ENCODE data around the gene ACVRL1.

DNA sequence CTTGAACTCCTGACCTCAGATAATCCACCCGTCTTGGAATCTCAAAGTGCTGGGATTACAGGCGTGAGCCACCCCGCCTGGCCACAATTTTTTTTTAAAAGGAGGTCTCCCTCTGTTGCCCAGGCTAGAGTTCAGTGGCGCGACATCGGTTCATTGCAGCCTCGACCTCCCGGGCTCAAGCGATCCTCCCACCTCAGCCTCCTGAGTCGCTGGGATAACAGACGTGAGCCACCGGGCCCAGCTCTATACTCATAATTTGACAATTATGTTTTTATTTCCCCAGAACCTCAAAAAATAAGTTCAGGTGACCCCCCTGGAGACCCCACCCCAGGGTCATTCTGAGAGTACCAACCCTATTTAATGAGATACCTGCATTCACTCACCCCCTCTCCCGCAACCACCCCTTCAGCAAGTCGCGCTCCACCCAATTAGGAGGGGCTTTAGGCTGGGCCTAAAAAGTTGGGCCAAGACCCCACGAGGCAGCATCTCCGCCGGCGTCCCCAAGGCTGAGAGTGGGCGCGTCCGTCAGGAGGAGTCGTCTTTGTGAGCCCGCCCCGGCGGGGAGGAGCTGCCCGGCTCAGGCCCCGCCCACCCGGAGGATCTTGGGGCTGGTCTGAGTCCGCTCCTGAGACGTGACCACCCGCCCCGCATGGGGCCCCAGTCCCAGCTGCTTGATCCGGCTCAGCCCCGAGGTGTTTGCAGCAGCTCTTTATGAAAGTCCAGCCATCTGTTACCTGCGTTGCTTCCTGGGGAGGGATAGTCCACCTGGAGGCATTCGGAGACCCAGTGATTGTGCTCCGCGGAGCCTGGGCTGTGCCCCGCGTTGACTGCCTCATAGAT is 19.6 kb upstream of the ACVRL1 start, which contains the start of gene ANKRD33:
- TF ChIP-seq, protein P1, sequence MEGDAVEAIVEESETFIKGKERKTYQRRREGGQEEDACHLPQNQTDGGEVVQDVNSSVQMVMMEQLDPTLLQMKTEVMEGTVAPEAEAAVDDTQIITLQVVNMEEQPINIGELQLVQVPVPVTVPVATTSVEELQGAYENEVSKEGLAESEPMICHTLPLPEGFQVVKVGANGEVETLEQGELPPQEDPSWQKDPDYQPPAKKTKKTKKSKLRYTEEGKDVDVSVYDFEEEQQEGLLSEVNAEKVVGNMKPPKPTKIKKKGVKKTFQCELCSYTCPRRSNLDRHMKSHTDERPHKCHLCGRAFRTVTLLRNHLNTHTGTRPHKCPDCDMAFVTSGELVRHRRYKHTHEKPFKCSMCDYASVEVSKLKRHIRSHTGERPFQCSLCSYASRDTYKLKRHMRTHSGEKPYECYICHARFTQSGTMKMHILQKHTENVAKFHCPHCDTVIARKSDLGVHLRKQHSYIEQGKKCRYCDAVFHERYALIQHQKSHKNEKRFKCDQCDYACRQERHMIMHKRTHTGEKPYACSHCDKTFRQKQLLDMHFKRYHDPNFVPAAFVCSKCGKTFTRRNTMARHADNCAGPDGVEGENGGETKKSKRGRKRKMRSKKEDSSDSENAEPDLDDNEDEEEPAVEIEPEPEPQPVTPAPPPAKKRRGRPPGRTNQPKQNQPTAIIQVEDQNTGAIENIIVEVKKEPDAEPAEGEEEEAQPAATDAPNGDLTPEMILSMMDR (conservative IDR thresholded peaks at IDR 0.05), result no peak
- TF ChIP-seq EZH2 (IDR thresholded peaks at IDR 0.05; ENCODE audit: low read depth), result no peak

All from PC-9 (cell line).